K562 (cell line): ENCODE measurements around the gene RNU6-8. TPM values are rescaled to one million over a fixed set of nuclear protein-coding genes. Genes with fewer than 3 reads are reported as not detected.

Experiments
- ATAC-seq: fragments of 200-7000 bp; cut with Tn5 transposase; 3 replicates; pipeline ENCODE4 v1.9.1; 2020; ENCODE audit warnings: moderate library complexity
- BruUV-seq: library from RNA; stranded (reverse); fragments of 400-500 nt; replicated peaks from 2 replicates; lab custom pipeline; 2021; lab: Mats Ljungman, UMichigan
- CTCF ChIA-PET: fragments of 300-600 bp; formaldehyde crosslinking; extraction: SDS; loops from one replicate; lab custom pipeline; 2021; ENCODE audit warnings: low intra/inter-chr PET ratio; lab: Yijun Ruan, JAX
- POLR2A ChIA-PET: fragments of 300-600, 350-650 bp; sonication (Branson Sonifier 250); formaldehyde crosslinking; extraction: SDS; loops from one replicate; lab custom pipeline; 2021; ENCODE audit warnings: antibody characterized with exemption, inconsistent platforms; lab: Yijun Ruan, JAX
- DNase-seq, 4 experiments: peaks; one replicate each; pipeline versions ENCODE4 v3.0.0 to v3.0.0-alpha.2; 2011 to 2018; ENCODE audit warnings: low spot score in 3 of 4, mixed read lengths in 3 of 4; ENCODE audit errors: extremely low read depth in 1 of 4
- FAIRE-seq: peaks from 2 replicates; lab custom pipeline; 2011; peaks lifted over from hg19 to GRCh38; lab: Jason Lieb, UNC
- H2AFZ ChIP-seq: 2 replicates; pipeline ENCODE4 v1.6.0; 2011; ENCODE audit warnings: low read depth, low read length, control low read depth, inconsistent platforms
- H3K27ac ChIP-seq: fragments of 200-600 bp; 3 replicates; pipeline ENCODE4 v1.8.0; 2011; ENCODE audit warnings: low read depth, mild to moderate bottlenecking, control low read depth, inconsistent platforms, low read length, moderate library complexity, mixed read lengths; ENCODE audit errors: extremely low read depth
- H3K27me3 ChIP-seq, 2 experiments: fragments of 300-600 bp in 1 of 2; 2 replicates in 1 of 2; 3 replicates in 1 of 2; pipeline versions ENCODE4 v1.6.0 to v1.8.0; 2011; ENCODE audit warnings: inconsistent platforms in 2 of 2, low read length in 2 of 2, mild to moderate bottlenecking in 1 of 2, mixed read lengths in 1 of 2, moderate library complexity in 1 of 2; ENCODE audit not compliant: control insufficient read depth in 2 of 2, insufficient read depth in 2 of 2
- H3K36me3 ChIP-seq: fragments of 300-600 bp; 3 replicates; pipeline ENCODE4 v1.8.0; 2011; ENCODE audit warnings: mild to moderate bottlenecking, low read length, inconsistent platforms; ENCODE audit not compliant: control insufficient read depth, insufficient read depth
- H3K4me1 ChIP-seq, 2 experiments: fragments of 200-600 bp in 1 of 2; replicated peaks in 1 of 2; 2 replicates in 1 of 2; 3 replicates in 1 of 2; pipeline versions ENCODE4 v1.5.1 to v1.8.0; 2011; ENCODE audit warnings: inconsistent platforms in 2 of 2, low read length in 2 of 2, mild to moderate bottlenecking in 1 of 2, mixed read lengths in 1 of 2, moderate library complexity in 1 of 2; ENCODE audit not compliant: control insufficient read depth in 2 of 2, insufficient read depth in 2 of 2
- H3K4me2 ChIP-seq: 2 replicates; pipeline ENCODE4 v1.6.1; 2011; ENCODE audit warnings: low read length, control low read depth, inconsistent platforms, mixed read lengths; ENCODE audit not compliant: insufficient read depth
- H3K4me3 ChIP-seq: fragments of 200-600 bp; sonication (generic), shearing (Covaris generic); 2 replicates; pipeline ENCODE4 v1.5.1; 2016; ENCODE audit warnings: control low read depth, inconsistent platforms
- H3K79me2 ChIP-seq: fragments of 200-600 bp; 3 replicates; pipeline ENCODE4 v1.8.0; 2011; ENCODE audit warnings: low read length, inconsistent platforms; ENCODE audit not compliant: control insufficient read depth, insufficient read depth
- H3K9ac ChIP-seq, 2 experiments: 2 replicates each; pipeline versions ENCODE4 v1.6.0 to v1.6.1; 2011; ENCODE audit warnings: low read depth in 2 of 2, low read length in 2 of 2, control low read depth in 1 of 2, inconsistent platforms in 1 of 2, mild to moderate bottlenecking in 1 of 2, mixed read lengths in 1 of 2; ENCODE audit not compliant: insufficient read depth in 1 of 2
- H3K9me1 ChIP-seq: one replicate; pipeline ENCODE4 v1.6.0; 2011; ENCODE audit warnings: inconsistent platforms, mild to moderate bottlenecking, low read length, moderate library complexity; ENCODE audit not compliant: control insufficient read depth, insufficient read depth
- H3K9me3 ChIP-seq: replicated peaks from 2 replicates; pipeline ENCODE4 v1.5.1; 2011; ENCODE audit warnings: low read depth, low read length, inconsistent platforms; ENCODE audit not compliant: control insufficient read depth, insufficient read depth
- H4K20me1 ChIP-seq: replicated peaks from 2 replicates; pipeline ENCODE4 v1.6.1; 2011; ENCODE audit warnings: low read length, inconsistent platforms, mixed read lengths; ENCODE audit not compliant: control insufficient read depth, insufficient read depth
- ARID1B ChIP-seq: fragments of 450-650 bp; IDR thresholded peaks from 2 replicates; pipeline ENCODE4 v1.6.1; 2016; ENCODE audit warnings: antibody characterized with exemption, mild to moderate bottlenecking, inconsistent platforms
- ATF1 ChIP-seq, 2 experiments: fragments of 450-650 bp in 1 of 2; IDR thresholded peaks; 2 replicates each; pipeline ENCODE4 v1.6.1; 2016; ENCODE audit warnings: missing compliant biosample characterization in 1 of 2, missing genetic modification characterization in 1 of 2
- CBFA2T2 ChIP-seq: fragments of 450-650 bp; conservative IDR thresholded peaks from 2 replicates; pipeline ENCODE4 v1.6.1; 2017; ENCODE audit warnings: mild to moderate bottlenecking
- CBFA2T3 ChIP-seq: fragments of 450-650 bp; IDR thresholded peaks from 2 replicates; pipeline ENCODE4 v1.6.1; 2017
- FOXM1 ChIP-seq, 2 experiments: fragments of 450-650 bp in 1 of 2; sonication (generic) in 1 of 2; formaldehyde crosslinking in 1 of 2; IDR thresholded peaks; 2 replicates each; pipeline versions ENCODE4 v1.6.1 to v1.9.0; 2017 to 2022; ENCODE audit warnings: low read depth in 2 of 2, mild to moderate bottlenecking in 2 of 2, missing genetic modification reagents in 1 of 2, moderate library complexity in 1 of 2
- GABPA ChIP-seq: fragments of 200-800 bp; sonication (Bioruptor generic); conservative IDR thresholded peaks from 2 replicates; pipeline ENCODE4 v1.6.1; 2016; ENCODE audit warnings: low read depth, missing genetic modification characterization, missing compliant biosample characterization
- GTF2A2 ChIP-seq: IDR thresholded peaks from 2 replicates; pipeline ENCODE4 v1.6.1; 2016; ENCODE audit warnings: mild to moderate bottlenecking, missing genetic modification characterization, missing compliant biosample characterization
- HDAC2 ChIP-seq: fragments of 450-650 bp; IDR thresholded peaks from 2 replicates; pipeline ENCODE4 v1.6.1; 2016; ENCODE audit warnings: mild to moderate bottlenecking
- KDM2B ChIP-seq: fragments of 250-450 bp; sonication (Bioruptor Pico); IDR thresholded peaks from 2 replicates; pipeline ENCODE4 v1.8.0; 2021; ENCODE audit warnings: mild to moderate bottlenecking, moderate library complexity
- KDM4B ChIP-seq, 2 experiments: fragments of 450-650 bp in 1 of 2; sonication (generic) in 1 of 2; IDR thresholded peaks; 2 replicates each; pipeline ENCODE4 v1.6.1; 2016 to 2017; ENCODE audit warnings: borderline replicate concordance in 2 of 2, antibody characterized with exemption in 1 of 2, low read depth in 1 of 2, mild to moderate bottlenecking in 1 of 2
- MTF1 ChIP-seq: fragments of 250-450 bp; sonication (Bioruptor Pico); IDR thresholded peaks from 2 replicates; pipeline ENCODE4 v1.9.0; 2021; ENCODE audit warnings: moderate library complexity, mild to moderate bottlenecking, inconsistent platforms, borderline replicate concordance
- RBM17 ChIP-seq: fragments of 200-400 bp; formaldehyde crosslinking; IDR thresholded peaks from 2 replicates; pipeline ENCODE4 v1.6.1; 2017; ENCODE audit warnings: low read depth, mild to moderate bottlenecking, low read length, borderline replicate concordance
- RFX1 ChIP-seq: fragments of 450-650 bp; IDR thresholded peaks from 2 replicates; pipeline ENCODE4 v1.6.1; 2016; ENCODE audit warnings: mild to moderate bottlenecking, moderate library complexity
- SMARCA4 ChIP-seq: fragments of 450-650 bp; IDR thresholded peaks from 2 replicates; pipeline ENCODE4 v1.6.1; 2016
- SPI1 ChIP-seq: IDR thresholded peaks from 2 replicates; pipeline ENCODE4 v1.6.1; 2011; ENCODE audit warnings: low read depth, low read length, control low read depth, borderline replicate concordance
- TCF3 ChIP-seq: sonication (generic); formaldehyde crosslinking; IDR thresholded peaks from 2 replicates; pipeline ENCODE4 v1.4.0; 2020; ENCODE audit warnings: mild to moderate bottlenecking, missing genetic modification reagents
- TEAD4 ChIP-seq, 2 experiments: sonication (generic) in 1 of 2; formaldehyde crosslinking in 1 of 2; IDR thresholded peaks; 2 replicates each; pipeline versions ENCODE4 v1.6.1 to v1.8.0; 2012 to 2022; ENCODE audit warnings: borderline replicate concordance in 1 of 2, inconsistent platforms in 1 of 2, low read length in 1 of 2, mild to moderate bottlenecking in 1 of 2, missing genetic modification reagents in 1 of 2
- TRIM24 ChIP-seq, 2 experiments: fragments of 450-650 bp; IDR thresholded peaks; 2 replicates each; pipeline ENCODE4 v1.6.1; 2016
- XRCC5 ChIP-seq: fragments of 200-400 bp; formaldehyde crosslinking; IDR thresholded peaks from 2 replicates; pipeline ENCODE4 v1.6.1; 2017; ENCODE audit warnings: low read depth, mild to moderate bottlenecking, low read length
- ZBTB1 ChIP-seq: sonication (generic); formaldehyde crosslinking; IDR thresholded peaks from 2 replicates; pipeline ENCODE4 v1.8.1; 2023; ENCODE audit warnings: missing genetic modification reagents, low read depth, mild to moderate bottlenecking, borderline replicate concordance
- ZNF217 ChIP-seq: sonication (generic); formaldehyde crosslinking; IDR thresholded peaks from 2 replicates; pipeline ENCODE4 v1.8.0; 2022; ENCODE audit warnings: mild to moderate bottlenecking, missing genetic modification reagents
- ZNF23 ChIP-seq: fragments of 250-450 bp; sonication (Bioruptor Pico); IDR thresholded peaks from 2 replicates; pipeline ENCODE4 v1.4.0; 2020; ENCODE audit warnings: mild to moderate bottlenecking
- ZNF316 ChIP-seq: fragments of 450-650 bp; IDR thresholded peaks from 2 replicates; pipeline ENCODE4 v1.6.1; 2016
- WGBS: fragments of 100-300 bp; shearing (Covaris generic); methylation state at CpG from one replicate; pipeline ENCODE4 v1.1.6; 2016; ENCODE audit warnings: low coverage, mixed read lengths; ENCODE audit not compliant: insufficient coverage; ENCODE audit errors: missing lambda C conversion rate; 5-methylcytosine and 5-hydroxymethylcytosine counted together
- in situ Hi-C: fragments of 300-500 bp; cut with MboI; formaldehyde crosslinking; loops from 4 replicates; pipeline ENCODE4 v1.15.0; 2018; ENCODE audit warnings: inconsistent platforms, mixed read lengths
- intact Hi-C: fragments of 100-400 bp; cut with micrococcal nuclease; formaldehyde crosslinking; loops from 2 replicates; pipeline ENCODE4 v1.14.2; 2022
- polyA plus RNA-seq, 8 experiments: library from polyadenylated mRNA; depleted of rRNA in 4 of 8; stranded (reverse) in 5 of 8; unstranded in 3 of 8; fragments of >200 nt; fragmentation: Nextera tagmentation in 2 of 8; fragmentation: Illumina TruSeq in 1 of 8; extraction: Ambion mirVana in 2 of 8; extraction: Trizol in 1 of 8; gene quantifications; 2 replicates each; pipeline versions ENCODE4 v1.2.1 to v1.2.3, GENCODE V29; 2011 to 2014; ENCODE audit warnings: inconsistent platforms in 1 of 8, missing spikeins in 1 of 8
- total RNA-seq, 7 experiments: library from RNA; depleted of rRNA in 6 of 7; stranded (reverse); fragments of >200 nt in 6 of 7; fragmentation: Illumina TruSeq in 2 of 7; extraction: Trizol in 2 of 7; gene quantifications; 2 replicates each; pipeline versions ENCODE4 v1.2.1 to v1.2.3, GENCODE V29; 2011 to 2021; ENCODE audit warnings: low replicate concordance in 1 of 7

RNU6-8 gene
- total and polyA plus RNA-seq, 9 of the 15 experiments (the other 6 are each of a cell fraction or from before 2014, with no cell fraction given): not detected

GRCh38 chr14:32183151-32184058 lies 19.7 kb downstream of the RNU6-8 start:
- no peaks in the 10 kb centered on the region for H4K20me1 ChIP-seq
- ChIA-PET POLR2A (no interaction called here), CTCF (no interaction called here)
- DNase-seq: peak in 2 of 4 experiments; percentile 7 to 8
- H3K4me2 ChIP-seq: no peak overlapping the region
- WGBS: 6% methylated on average over 2 of the region's 2 CpGs
- no peak for FAIRE-seq
- H3K9me1 ChIP-seq: no peaks in the 10 kb centered on the region
- no peak overlapping the region for H3K9ac ChIP-seq
- H3K4me1 ChIP-seq: no peaks in the 10 kb centered on the region
- no peak overlapping the region for H3K27ac ChIP-seq
- H2AFZ ChIP-seq: no peak overlapping the region
- no peaks in the 10 kb centered on the region for H3K36me3 ChIP-seq
- no TSS peak for BruUV-seq
- in situ Hi-C loops (no loop called here), intact Hi-C loops (no loop called here)
- H3K4me3 ChIP-seq: no peak overlapping the region
- H3K79me2 ChIP-seq: no peaks in the 10 kb centered on the region
- ATAC-seq: no peak
- H3K9me3 ChIP-seq: 0 out of 2 replicates have a peak, but pooled peaks cover 2% of the 10 kb centered on the region
- H3K27me3 ChIP-seq: no peaks in the 10 kb centered on the region
- TF ChIP-seq TEAD4 (IDR thresholded peaks at IDR 0.05; ENCODE audit: low read length) (peak; percentile 53), TEAD4 (CRISPR knock-in tag; IDR thresholded peaks at IDR 0.05; ENCODE audit: borderline replicate concordance) (no peak), KDM2B (CRISPR knock-in tag) (no peak), RFX1 (peak; percentile 39; the same call in 1 of the 2 replicates), ZNF217 (CRISPR knock-in tag) (no peak), KDM4B (IDR thresholded peaks at IDR 0.05; ENCODE audit: borderline replicate concordance in 2 of 2, low read depth in 1 of 2) (no peak), FOXM1 (IDR thresholded peaks at IDR 0.05; ENCODE audit: low read depth) (0 out of 2 replicates have a peak, but pooled peaks have one; percentile 16), FOXM1 (CRISPR knock-in tag; IDR thresholded peaks at IDR 0.05; ENCODE audit: low read depth) (no peak), XRCC5 (no peak), GABPA (tag) (0 out of 2 replicates have a peak, but pooled peaks have one; percentile 13), CBFA2T2 (0 out of 2 replicates have a peak, but pooled peaks have one; percentile 14), MTF1 (no peak), CBFA2T3 (peak; percentile 64), ZBTB1 (CRISPR knock-in tag) (no peak), SPI1 (no peak), ZNF316 (peak; percentile 73), RBM17 (no peak), TCF3 (peak; percentile 39), ZNF23 (CRISPR knock-in tag) (no peak), ATF1 (CRISPR knock-in tag; IDR thresholded peaks at IDR 0.05) (no peak), ATF1 (tag; IDR thresholded peaks at IDR 0.05) (no peak), SMARCA4 (peak; percentile 27; the same call in 1 of the 2 replicates), TRIM24 (IDR thresholded peaks at IDR 0.05) (peak in 1 of 2 experiments; percentile 40; a peak in 1 of 4 replicates), GTF2A2 (tag) (no peak), ARID1B (peak; percentile 63), HDAC2 (no peak)
